Hepatocyte (in vitro differentiated cells): ENCODE data around the gene KCNJ12.
"Not testable (repeated sequence)": the region's sequence is repeated elsewhere in the genome, so short reads cannot be mapped to it uniquely, and the experiment has no call there.

Experiments
- CTCF ChIP-seq: fragments of 200-600 bp; sonication (generic); IDR thresholded peaks from 2 replicates; pipeline ENCODE4 v1.5.1; 2016; ENCODE audit warnings: antibody characterized with exemption, mild to moderate bottlenecking; ENCODE audit not compliant: poor library complexity
- EZH2 ChIP-seq: fragments of 200-600 bp; sonication (generic); IDR thresholded peaks from 2 replicates; pipeline ENCODE4 v1.6.1; 2016; ENCODE audit warnings: antibody characterized with exemption, mild to moderate bottlenecking, borderline replicate concordance

GRCh38 chr17:21429921-21430628, 53.9 kb downstream of the KCNJ12 start:
- TF ChIP-seq CTCF, EZH2: not testable (repeated sequence)
